SK-MEL-5 (cell line): ENCODE data around the gene IL36B. TPM values are rescaled to one million over a fixed set of nuclear protein-coding genes. Genes with fewer than 3 reads are reported as not detected.

Experiments used
- DNase-seq: peaks from one replicate; pipeline ENCODE4 v3.0.0-alpha.2; 2016; ENCODE audit warnings: low read depth, low spot score
- in situ Hi-C: cut with HindIII; loops from 2 replicates; pipeline ENCODE4 v1.10.0; 2016; ENCODE audit warnings: low sequenced_read_pairs, high pct_unique_total_duplicates, low pct_unique_long_range_greater_than_20kb
- total RNA-seq: library from RNA; depleted of rRNA; stranded (reverse); fragments of >200 nt; shearing (Covaris generic); gene quantifications from 2 replicates; pipeline ENCODE4 v1.2.3, GENCODE V29; 2014

The IL36B gene
- total RNA-seq, 1 experiment from 2014 or later, result not detected

DNA sequence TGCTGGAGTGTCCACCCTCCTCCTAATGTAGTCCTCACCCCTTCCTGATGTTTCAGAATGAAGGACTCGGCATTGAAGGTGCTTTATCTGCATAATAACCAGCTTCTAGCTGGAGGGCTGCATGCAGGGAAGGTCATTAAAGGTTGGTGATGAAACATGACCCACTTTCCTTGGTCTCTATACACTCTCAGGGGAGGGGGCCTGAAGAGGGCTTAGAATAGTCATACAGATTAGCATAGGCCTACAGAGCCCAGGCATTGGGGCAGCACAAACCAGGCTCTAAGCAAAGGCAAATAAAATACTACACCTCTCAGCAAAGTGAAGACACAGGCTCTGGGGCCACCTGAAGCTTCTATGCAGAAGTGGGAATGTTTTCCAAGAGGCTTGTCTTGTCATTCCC lies 8.1 kb upstream of the IL36B start:
- in situ Hi-C loops, result no loop called here
- no peak for DNase-seq

- DNase-seq, result no peak
- in situ Hi-C loops, result no loop called here
Observed at GRCh38 chr2:113060396-113060795, 7.7 kb upstream of the IL36B start.

DNA sequence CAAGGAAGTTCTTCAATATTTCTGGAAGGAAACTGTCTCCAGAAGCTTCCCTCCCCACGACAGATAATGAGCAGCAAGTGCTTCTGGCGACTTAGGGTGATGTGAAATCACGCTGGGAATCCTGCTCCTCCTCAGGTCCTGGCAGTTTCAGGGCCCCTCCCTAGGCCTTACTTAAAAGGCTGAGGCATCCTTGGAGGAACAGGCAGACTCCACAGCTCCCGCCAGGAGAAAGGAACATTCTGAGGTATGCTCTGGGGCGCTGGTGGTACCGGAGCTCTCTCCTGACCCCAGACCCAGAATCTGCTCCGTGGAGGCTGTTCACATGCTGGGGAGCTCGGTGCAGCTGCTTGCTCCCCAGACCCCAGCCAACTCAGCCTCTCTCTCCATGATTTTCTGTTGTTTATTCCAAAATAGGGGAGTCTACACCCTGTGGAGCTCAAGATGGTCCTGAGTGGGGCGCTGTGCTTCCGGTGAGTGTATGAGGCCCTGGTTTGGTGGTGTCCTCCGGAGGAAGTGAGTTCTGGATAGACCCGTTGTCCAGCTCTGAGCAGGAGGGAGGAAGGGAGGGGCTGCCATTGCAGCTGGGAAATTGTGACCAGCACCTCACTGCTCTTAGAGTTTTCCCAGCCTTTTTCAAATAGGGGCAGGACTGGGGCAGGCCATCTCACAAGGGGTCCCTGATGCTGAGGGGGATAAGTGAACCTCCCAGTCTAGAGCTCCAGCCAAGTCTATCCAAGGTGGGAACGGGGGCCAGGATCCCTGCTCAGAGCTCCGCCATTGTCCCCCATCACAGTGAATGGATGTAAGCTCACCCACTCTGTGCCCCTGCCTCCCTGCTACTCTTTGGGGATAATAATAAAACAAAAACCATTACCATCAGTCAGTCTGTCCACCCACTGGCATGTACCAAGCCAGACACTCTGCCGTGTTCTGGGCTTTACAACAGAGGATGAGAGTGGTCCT lies 6.6 kb upstream of the IL36B start, which contains the start of gene IL36RN:
Gene IL36RN (plus strand): TSS at position 201 of the 963 bp plus-strand sequence. CDS start 241 bp downstream, at position 442.
- in situ Hi-C loops, result no loop called here
- no peak for DNase-seq

- no peak for DNase-seq
- in situ Hi-C loops, result no loop called here
Observed at GRCh38 chr2:113058411-113058994, 5.8 kb upstream of the IL36B start.

GRCh38 chr2:113057117-113057516 lies 4.5 kb upstream of the IL36B start:
- in situ Hi-C loops, result no loop called here
- DNase-seq, result no peak

DNA sequence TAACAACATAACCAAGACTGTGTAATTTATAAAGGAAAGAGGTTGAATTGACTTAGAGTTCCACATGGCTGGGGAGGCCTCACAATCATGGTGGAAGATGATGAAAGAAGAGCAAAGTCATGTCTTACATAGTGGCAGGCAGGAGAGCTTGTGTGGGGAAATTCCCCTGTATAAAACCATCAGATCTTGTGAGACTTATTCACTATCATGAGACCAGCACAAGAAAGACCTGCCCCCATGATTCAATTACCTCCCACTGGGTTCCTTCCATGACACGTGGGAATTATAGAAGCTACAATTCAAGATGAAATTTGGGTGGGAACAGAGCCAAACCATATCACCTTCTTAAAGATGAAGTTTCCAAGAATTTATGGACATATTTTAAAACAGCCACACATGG lies 3.9 kb upstream of the IL36B start:
- peak; percentile 35 for DNase-seq
- in situ Hi-C loops, result no loop called here

DNA sequence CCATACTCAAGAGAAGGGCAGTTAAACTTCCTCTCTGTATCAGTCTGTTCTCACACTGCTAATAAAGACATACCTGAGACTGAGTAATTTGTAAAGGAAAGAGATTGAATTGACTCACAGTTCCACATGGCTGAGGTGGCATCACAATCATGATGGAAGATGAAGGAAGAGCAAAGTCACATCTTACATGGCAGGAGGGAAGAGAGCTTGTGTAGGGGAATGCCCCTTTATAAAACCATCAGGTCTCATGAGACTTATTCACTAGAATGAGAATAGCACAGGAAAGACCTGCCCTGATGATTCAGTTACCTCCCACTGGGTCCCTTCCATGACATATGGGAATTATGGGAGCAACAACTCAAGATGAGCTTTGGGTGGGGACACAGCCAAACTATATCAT lies 1.4 kb upstream of the IL36B start:
- in situ Hi-C loops, result no loop called here
- no peak for DNase-seq

- in situ Hi-C loops, result no loop called here
- DNase-seq, result no peak
Observed at GRCh38 chr2:113053666-113054065, 999 bp upstream of the IL36B start.

- no peak for DNase-seq
- in situ Hi-C loops, result no loop called here
Observed at GRCh38 chr2:113050921-113051895, 1.5 kb downstream of the IL36B start.

GRCh38 chr2:113046465-113046864 lies 6.2 kb downstream of the IL36B start:
- no peak for DNase-seq
- in situ Hi-C loops, result no loop called here

- in situ Hi-C loops, result no loop called here
- no peak for DNase-seq
Observed at GRCh38 chr2:113041871-113042270, 10.8 kb downstream of the IL36B start.

GRCh38 chr2:113039719-113040118 lies 12.9 kb downstream of the IL36B start:
- in situ Hi-C loops, result no loop called here
- no peak for DNase-seq

DNA sequence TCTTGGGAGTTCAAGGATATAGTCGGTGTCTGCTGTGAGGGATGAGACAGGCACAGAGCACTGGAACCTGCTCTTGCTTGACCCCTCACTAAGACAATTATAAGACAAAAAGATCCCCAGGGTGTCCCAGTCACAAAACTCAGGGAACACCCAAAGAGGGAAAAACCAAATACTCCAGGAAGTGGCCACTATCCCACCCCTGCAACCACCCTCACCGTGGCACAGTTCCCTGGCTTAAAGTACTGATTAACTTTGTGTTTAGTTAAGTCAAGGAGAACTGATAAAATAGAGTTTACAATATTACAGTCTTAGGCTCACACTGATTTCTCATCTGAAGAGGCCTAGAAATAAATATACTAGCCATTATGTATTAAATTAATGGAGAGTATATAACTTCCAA lies 13.5 kb downstream of the IL36B start:
- in situ Hi-C loops, result no loop called here
- DNase-seq, result no peak

GRCh38 chr2:113038291-113038690 lies 14.4 kb downstream of the IL36B start:
- DNase-seq, result no peak

GRCh38 chr2:113036763-113037162 lies 15.9 kb downstream of the IL36B start:
- in situ Hi-C loops, result no loop called here
- DNase-seq, result no peak

More at GRCh38 chr2:113038291-113038690, 14.4 kb downstream of the IL36B start:
- in situ Hi-C loops, result no loop called here

GRCh38 chr2:113034016-113034415 lies 18.7 kb downstream of the IL36B start:
- in situ Hi-C loops, result no loop called here

GRCh38 chr2:113032737-113033136 lies 19.9 kb downstream of the IL36B start:
- DNase-seq, result no peak

More at GRCh38 chr2:113034016-113034415, 18.7 kb downstream of the IL36B start:
- no peak for DNase-seq

DNA sequence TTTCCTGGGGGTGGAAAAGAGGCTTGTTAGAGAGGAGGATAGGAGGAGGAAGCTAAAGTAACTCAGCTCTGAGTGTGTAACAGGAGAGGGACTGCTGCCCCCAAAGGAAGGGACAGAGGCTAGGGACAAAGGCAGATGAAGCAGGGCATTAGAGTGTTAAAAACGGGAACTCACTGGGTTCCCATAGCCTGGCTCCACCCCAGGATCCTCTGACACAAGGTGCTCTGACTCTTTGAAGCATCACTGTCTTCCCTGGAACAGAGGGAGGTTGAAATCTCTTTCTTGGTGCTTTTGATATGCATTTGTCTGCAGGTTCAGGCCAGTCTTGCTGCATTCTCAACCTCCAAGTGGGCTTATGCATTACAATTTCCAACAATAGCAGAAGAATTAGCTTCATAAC lies 24.6 kb downstream of the IL36B start:
- in situ Hi-C loops, result no loop called here

More at GRCh38 chr2:113032737-113033136, 19.9 kb downstream of the IL36B start:
- in situ Hi-C loops, result no loop called here

More for the DNA sequence above, 24.6 kb downstream of the IL36B start:
- DNase-seq, result no peak
